GM18526 (cell line): ENCODE measurements around the gene NT5C2.

Source experiments
- POLR2A ChIP-seq: IDR thresholded peaks from 3 replicates; pipeline ENCODE4 v1.6.1; 2011; ENCODE audit not compliant: insufficient read length; ENCODE audit errors: extremely low read depth

Gene NT5C2

DNA sequence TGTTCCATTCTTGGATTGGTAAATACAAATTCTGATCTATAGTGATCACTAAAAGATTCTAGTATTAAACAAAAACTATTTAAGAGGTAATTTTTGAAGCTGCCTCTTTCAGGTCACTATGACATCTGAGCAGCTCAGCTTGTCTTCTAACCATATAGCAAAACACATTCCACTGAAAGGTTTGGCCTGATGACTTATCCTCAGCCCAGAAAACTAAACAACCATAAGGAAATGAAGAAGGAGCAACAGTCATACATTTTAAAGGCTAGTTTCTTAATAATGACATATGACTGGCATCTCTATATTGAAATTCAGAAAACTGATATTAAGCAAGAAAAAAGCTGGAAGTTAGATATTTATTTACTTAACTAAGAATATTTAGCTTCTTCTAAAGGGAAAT is 24.6 kb downstream of the NT5C2 start:
- TF ChIP-seq POLR2A = no peak

GRCh38 chr10:103166523-103166922 is 26.5 kb downstream of the NT5C2 start:
- no peak for TF ChIP-seq POLR2A

DNA sequence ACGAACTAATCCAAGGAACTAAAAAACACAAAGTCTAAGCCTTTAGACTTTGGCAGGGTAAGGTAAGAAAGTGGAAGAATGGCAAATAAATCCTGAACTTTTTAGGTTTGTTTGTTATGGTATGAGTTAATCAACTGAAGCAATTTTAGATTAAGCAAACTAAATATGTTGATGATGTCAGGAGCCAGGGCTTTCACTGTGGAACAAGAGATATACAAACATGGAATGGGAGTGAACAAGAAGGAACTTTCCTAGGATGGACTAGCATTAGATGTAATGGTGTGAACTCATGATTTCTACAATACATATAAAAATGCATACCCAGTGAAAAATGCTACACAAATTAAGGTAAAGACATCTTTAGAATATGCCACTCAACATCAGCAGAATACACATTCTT is 35.8 kb downstream of the NT5C2 start:
- TF ChIP-seq POLR2A = no peak

DNA sequence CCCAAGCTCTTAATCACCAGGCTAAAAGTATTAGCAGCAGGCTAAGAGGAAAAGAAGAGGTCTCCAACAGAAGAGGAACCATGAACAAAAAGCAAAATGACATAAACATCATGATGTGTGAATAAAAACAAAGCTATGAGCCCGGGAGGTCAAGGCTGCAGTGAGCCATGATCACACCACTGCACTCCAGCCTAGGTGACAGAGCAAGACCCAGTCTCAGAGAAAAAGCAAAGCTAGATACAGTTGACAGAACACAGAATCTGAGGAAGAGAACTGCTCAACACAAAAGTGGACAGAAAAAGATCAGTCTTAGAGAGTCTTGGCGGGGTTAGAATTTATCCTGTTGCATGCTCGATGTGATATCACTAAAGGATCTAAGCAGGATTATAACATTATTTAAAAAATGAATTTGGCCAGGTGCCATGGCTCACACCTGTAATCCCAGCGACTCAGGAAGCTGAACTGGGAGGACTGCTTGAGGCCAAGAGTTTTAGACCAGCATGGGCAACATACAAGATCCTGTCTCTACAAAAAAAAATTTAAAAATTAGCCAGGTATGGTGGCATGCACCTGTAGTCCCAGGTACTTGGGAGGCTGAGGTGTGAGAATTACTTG is 37.5 kb downstream of the NT5C2 start:
- no peak for TF ChIP-seq POLR2A

DNA sequence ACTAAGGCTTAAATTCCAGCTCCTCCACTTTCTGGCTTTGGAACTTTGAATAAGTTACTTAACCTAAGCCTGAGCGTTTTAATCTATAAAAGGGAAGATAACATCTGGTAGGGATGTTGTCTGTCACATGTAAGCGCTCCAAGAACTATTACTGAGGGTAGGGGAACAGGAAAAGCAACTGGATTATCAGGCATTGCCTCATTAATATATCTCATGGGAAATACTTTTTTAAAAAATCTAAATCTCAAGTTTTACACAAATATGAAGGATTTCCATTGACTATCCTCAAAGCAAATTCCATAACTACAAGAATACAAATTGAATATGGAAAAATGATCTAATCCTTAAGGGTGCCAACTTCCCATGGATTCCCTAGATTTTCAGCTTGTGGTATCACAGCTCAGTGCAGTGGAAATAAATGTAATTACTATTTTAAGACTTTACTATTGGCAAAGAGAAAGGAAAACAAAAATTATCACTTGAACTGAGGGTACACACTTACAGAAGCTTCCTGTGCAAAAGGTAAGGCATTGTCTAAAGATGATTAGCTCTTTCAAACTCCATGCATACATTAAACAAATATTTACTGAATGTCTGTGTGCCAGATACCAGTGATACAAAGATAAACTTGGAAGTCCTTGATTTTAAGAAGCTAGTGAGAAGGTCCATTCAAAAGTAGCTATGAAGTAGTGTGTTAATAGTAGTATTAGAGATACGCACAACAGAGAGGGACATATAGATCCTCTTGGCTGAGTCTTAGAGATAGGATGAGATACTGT is 38.4 kb downstream of the NT5C2 start:
- TF ChIP-seq POLR2A = no peak

DNA sequence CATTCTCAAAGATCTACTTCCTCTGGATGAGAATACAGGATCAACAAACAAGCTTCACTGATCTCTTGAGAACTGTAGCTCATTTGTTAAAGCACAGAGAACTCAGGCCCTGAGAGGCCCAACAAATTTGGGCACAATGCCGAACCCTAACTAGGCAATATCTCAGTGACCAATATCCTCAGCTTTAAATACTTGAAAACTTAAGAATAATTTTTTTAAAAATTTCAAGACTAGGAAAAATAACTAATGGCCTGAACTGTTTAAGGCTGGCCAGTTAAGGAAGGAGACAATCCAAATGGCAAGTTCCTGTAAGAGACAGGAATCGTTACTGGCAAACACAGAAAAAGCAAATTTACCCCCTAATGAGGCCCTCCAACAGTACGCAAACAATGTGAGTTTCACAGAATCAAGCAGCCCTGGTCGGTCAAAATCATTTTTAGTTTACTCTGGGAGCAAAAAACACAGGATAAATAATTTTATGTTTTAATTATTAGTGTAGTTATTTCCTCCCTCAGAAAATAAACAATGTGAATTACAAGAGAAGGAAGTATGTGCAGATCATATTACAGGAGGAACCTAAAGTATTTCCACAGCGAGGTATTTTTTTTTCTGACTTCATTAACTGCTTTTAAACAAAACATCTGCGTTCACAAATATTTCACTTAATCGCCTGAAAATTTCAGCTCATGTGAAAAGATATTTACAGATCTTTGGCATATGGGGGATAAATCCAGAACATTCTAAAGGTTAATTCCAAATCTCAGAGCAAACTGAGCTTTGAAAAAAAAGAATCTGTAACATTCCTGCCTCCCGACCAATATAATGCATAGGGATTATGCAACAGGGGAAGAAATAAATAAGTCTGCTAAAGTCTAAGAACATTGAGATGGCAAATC is 39.5 kb downstream of the NT5C2 start:
- TF ChIP-seq POLR2A = no peak

GRCh38 chr10:103149991-103150622 is 43.0 kb downstream of the NT5C2 start:
- TF ChIP-seq POLR2A = no peak

DNA sequence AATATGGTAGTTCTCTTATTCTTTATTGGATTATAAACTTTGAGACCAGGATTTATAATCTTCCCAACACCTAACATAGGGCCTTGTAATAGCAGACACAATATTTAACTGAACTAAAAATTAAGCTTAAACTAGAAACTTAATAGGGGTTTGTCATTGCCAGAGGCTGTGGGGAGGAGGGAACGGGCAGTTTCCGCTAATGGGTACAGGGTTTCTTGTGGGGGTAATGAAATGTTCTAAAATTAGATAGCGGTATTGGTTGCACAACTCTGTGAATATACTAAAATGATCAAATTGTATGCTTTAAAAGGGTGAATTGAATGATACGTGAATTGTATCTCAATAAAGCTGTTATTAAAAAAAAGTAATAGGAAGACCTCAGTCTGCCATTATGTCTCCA is 45.4 kb downstream of the NT5C2 start:
- no peak for TF ChIP-seq POLR2A

DNA sequence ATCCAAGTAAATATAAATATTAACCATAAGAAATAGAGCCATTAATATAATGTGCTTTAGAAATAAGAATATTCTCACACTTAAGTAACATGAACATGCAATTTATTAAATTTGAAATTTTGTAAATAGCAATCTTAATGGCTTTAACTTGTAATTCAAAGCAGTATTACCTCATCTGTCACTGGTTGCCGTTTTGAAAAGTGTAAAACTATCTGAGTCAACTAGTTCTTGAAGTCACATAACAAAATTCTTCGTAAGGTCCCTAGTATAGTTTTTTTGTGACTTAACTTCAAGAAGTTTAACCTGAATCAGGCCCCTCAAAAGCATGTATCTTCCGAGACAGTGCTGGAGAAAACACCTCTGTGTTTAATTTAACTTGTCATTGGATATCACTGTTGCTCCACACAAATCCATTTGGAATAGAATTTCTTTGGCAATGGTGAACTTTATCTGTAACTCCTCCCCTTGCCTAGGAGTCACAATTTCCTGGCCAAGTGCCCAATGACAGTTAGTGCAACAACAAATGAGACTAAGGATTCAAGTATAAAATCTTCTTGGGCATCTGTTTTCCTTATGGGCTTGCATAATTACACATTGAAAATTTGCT is 47.1 kb downstream of the NT5C2 start:
- no peak for TF ChIP-seq POLR2A

DNA sequence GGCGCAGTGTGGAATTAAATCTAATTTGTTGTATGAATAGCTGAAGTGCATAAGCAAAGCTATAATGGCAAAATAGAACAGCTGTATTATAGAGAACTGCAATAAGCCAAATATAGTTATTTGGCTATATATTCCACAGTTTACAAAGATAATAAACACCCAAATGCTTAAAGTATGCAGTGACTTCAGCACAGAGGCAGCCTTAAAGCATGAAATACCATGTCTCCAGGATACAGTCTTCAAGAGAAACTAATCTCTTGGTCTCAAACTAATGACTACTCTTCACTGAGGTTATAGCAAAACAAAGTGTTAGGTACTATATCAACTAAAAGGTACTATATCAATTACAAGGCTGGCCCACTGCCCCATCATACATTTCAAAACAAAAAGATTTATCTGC is 48.0 kb downstream of the NT5C2 start:
- no peak for TF ChIP-seq POLR2A

DNA sequence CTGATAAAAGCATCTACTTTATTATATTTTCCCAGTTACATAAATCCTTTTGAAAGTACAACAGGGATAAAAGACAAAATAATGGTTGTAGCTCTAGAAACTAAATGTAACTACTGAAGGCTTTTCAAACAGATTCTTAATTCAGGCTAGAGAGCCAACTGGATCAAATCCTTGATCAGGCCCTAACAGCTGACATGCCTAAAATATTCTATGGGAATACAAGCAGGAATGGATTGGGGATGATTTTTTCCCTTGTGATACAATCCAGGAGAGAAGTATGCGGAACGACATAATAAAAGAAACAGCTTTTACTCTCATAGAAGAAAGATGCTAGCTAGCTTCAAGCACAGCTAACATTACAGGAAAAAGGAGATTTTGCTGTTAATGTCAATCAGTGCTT is 49.0 kb downstream of the NT5C2 start:
- no peak for TF ChIP-seq POLR2A

DNA sequence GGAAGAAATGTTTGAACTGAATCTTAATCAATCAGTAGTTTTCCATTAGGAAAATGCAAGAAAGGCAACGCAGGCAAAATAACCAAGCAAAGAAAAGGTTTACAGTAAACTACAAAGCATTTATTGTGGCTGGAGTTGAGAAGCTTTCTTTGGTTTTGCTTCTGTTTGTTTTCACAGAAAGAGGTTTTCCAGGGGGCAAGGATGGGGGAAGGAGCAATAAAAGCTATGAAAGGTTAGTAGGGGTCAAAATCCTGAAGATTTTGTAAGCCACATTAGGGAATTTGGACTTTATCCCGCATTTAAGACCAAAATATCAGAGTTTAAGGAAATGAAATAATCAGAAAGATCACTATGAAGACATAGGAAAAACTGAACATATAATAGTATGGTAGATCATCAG is 51.1 kb downstream of the NT5C2 start:
- TF ChIP-seq POLR2A = no peak

- TF ChIP-seq POLR2A = no peak
These were observed 52.6 kb downstream of the NT5C2 start for GRCh38 chr10:103140469-103140868.

- TF ChIP-seq POLR2A = no peak
These were observed 53.3 kb downstream of the NT5C2 start for GRCh38 chr10:103139803-103140202.

- no peak for TF ChIP-seq POLR2A
These were observed 62.2 kb downstream of the NT5C2 start for GRCh38 chr10:103130910-103131309.
